Neural cell (in vitro differentiated cells): Measurements from ENCODE around the gene PROSER2. TPM values are rescaled to one million over a fixed set of nuclear protein-coding genes. Genes with fewer than 3 reads are reported as not detected.

Experiments used
- H2AFZ ChIP-seq: fragments of 200-600, 300-800 bp; sonication (generic), shearing (Covaris generic); 2 replicates; pipeline ENCODE4 v1.6.0; 2014; ENCODE audit warnings: low read depth, mild to moderate bottlenecking, antibody characterized with exemption, low read length, moderate library complexity
- H3F3A ChIP-seq: fragments of 200-600 bp; shearing (Covaris generic); 2 replicates; pipeline ENCODE4 v1.6.1; 2016; ENCODE audit warnings: mild to moderate bottlenecking, moderate library complexity, mixed read lengths, antibody characterized with exemption, low read length; ENCODE audit not compliant: insufficient read depth, poor library complexity, severe bottlenecking
- H3K27ac ChIP-seq: fragments of 200-600, 300-800 bp; sonication (generic), shearing (Covaris generic); 2 replicates; pipeline ENCODE4 v1.5.1; 2014; ENCODE audit warnings: mild to moderate bottlenecking, low read length, moderate library complexity
- H3K27me3 ChIP-seq: fragments of 300-800, 200-600 bp; sonication (generic), shearing (Covaris generic); 2 replicates; pipeline ENCODE4 v1.6.0; 2014; ENCODE audit warnings: mild to moderate bottlenecking, low read depth, low read length, moderate library complexity; ENCODE audit not compliant: insufficient read depth
- H3K36me3 ChIP-seq: fragments of 300-800, 200-600 bp; sonication (generic), shearing (Covaris generic); 2 replicates; pipeline ENCODE4 v1.5.1; 2014; ENCODE audit warnings: mild to moderate bottlenecking, antibody characterized with exemption, low read length, moderate library complexity; ENCODE audit not compliant: insufficient read depth
- H3K4me2 ChIP-seq: fragments of 300-800, 200-600 bp; sonication (generic), shearing (Covaris generic); 2 replicates; pipeline ENCODE4 v1.6.0; 2014; ENCODE audit warnings: mild to moderate bottlenecking, low read length
- H3K4me3 ChIP-seq: fragments of 300-800, 200-600 bp; sonication (generic), shearing (Covaris generic); 2 replicates; pipeline ENCODE4 v1.5.1; 2014; ENCODE audit warnings: mild to moderate bottlenecking, low read length, moderate library complexity
- H3K79me2 ChIP-seq: fragments of 200-600 bp; shearing (Covaris generic); replicated peaks from 2 replicates; pipeline ENCODE4 v1.6.0; 2014; ENCODE audit warnings: mild to moderate bottlenecking, low read length, moderate library complexity; ENCODE audit not compliant: insufficient read depth
- H3K9ac ChIP-seq: fragments of 300-800, 200-600 bp; sonication (generic), shearing (Covaris generic); 2 replicates; pipeline ENCODE4 v1.6.1; 2016; ENCODE audit warnings: mild to moderate bottlenecking, low read length, mixed read lengths
- H3K9me2 ChIP-seq: fragments of 200-600 bp; shearing (Covaris generic); 2 replicates; pipeline ENCODE4 v1.6.1; 2016; ENCODE audit warnings: mild to moderate bottlenecking, low read length, mixed read lengths; ENCODE audit not compliant: insufficient read depth
- H3K9me3 ChIP-seq: fragments of 200-600, 300-800 bp; sonication (generic), shearing (Covaris generic); 2 replicates; pipeline ENCODE4 v1.6.1; 2016; ENCODE audit warnings: mild to moderate bottlenecking, mixed run types, low read length, moderate library complexity, mixed read lengths
- H4K20me1 ChIP-seq: fragments of 200-600 bp; shearing (Covaris generic); 2 replicates; pipeline ENCODE4 v1.6.1; 2016; ENCODE audit warnings: mild to moderate bottlenecking, mixed run types; ENCODE audit not compliant: insufficient read depth
- EP300 ChIP-seq: fragments of 450-650 bp; conservative IDR thresholded peaks from 2 replicates; pipeline ENCODE4 v1.6.1; 2014; ENCODE audit warnings: antibody characterized with exemption, mild to moderate bottlenecking, moderate library complexity; ENCODE audit not compliant: poor library complexity, severe bottlenecking
- EZH2 ChIP-seq: fragments of 200-600, 300-800 bp; shearing (Covaris generic), sonication (generic); IDR thresholded peaks from 2 replicates; pipeline ENCODE4 v1.6.1; 2014; ENCODE audit warnings: antibody characterized with exemption, low read length, borderline replicate concordance, mild to moderate bottlenecking; ENCODE audit not compliant: insufficient read depth, poor library complexity, severe bottlenecking
- MXI1 ChIP-seq: fragments of 450-650 bp; conservative IDR thresholded peaks from 2 replicates; pipeline ENCODE4 v1.6.1; 2014; ENCODE audit warnings: antibody characterized with exemption, mild to moderate bottlenecking; ENCODE audit not compliant: poor library complexity, severe bottlenecking
- POLR2AphosphoS5 ChIP-seq: IDR thresholded peaks from 2 replicates; pipeline ENCODE4 v1.6.1; 2012
- RAD21 ChIP-seq: fragments of 450-650 bp; conservative IDR thresholded peaks from 2 replicates; pipeline ENCODE4 v1.6.1; 2014; ENCODE audit warnings: antibody characterized with exemption, mild to moderate bottlenecking, moderate library complexity
- SMC3 ChIP-seq: fragments of 450-650 bp; conservative IDR thresholded peaks from 2 replicates; pipeline ENCODE4 v1.6.1; 2014; ENCODE audit warnings: antibody characterized with exemption, mild to moderate bottlenecking, moderate library complexity; ENCODE audit not compliant: poor library complexity
- TAF1 ChIP-seq: IDR thresholded peaks from 2 replicates; pipeline ENCODE4 v1.6.1; 2012; ENCODE audit warnings: low read depth
- polyA plus RNA-seq: library from polyadenylated mRNA; depleted of rRNA; stranded (reverse); fragments of >200 nt; gene quantifications from 2 replicates; pipeline ENCODE4 v1.2.3, GENCODE V29; 2014
- TF ChIP-seq, protein P1 (sequence below): IDR thresholded peaks from 2 replicates; pipeline ENCODE4 v1.6.1; 2012; ENCODE audit warnings: borderline replicate concordance
- TF ChIP-seq, protein P2 (sequence below): fragments of 450-650 bp; IDR thresholded peaks from 2 replicates; pipeline ENCODE4 v1.5.1; 2014; ENCODE audit warnings: antibody characterized with exemption, mild to moderate bottlenecking, moderate library complexity; ENCODE audit not compliant: poor library complexity, severe bottlenecking

PROSER2 gene
- polyA plus RNA-seq, 1 donor from 2014 or later = 1.1 TPM

GRCh38 chr10:11842411-11842810 is 19.3 kb downstream of the PROSER2 start:
- Histone ChIP-seq H4K20me1 (no peaks in the 10 kb centered on the region), H2AFZ (no peak overlapping the region), H3K9me3 (no peaks in the 10 kb centered on the region), H3K9me2 (no peaks in the 10 kb centered on the region), H3F3A (no peaks in the 10 kb centered on the region), H3K27me3 (no peaks in the 10 kb centered on the region), H3K4me2 (no peak overlapping the region), H3K36me3 (no peaks in the 10 kb centered on the region), H3K27ac (no peak overlapping the region), H3K79me2 (no peaks in the 10 kb centered on the region), H3K9ac (no peak overlapping the region), H3K4me3 (no peak overlapping the region)
- TF ChIP-seq SMC3 (no peak), MXI1 (no peak), EZH2 (no peak), TAF1 (no peak), EP300 (no peak), RAD21 (no peak), POLR2AphosphoS5 (no peak)
- TF ChIP-seq, protein P1, sequence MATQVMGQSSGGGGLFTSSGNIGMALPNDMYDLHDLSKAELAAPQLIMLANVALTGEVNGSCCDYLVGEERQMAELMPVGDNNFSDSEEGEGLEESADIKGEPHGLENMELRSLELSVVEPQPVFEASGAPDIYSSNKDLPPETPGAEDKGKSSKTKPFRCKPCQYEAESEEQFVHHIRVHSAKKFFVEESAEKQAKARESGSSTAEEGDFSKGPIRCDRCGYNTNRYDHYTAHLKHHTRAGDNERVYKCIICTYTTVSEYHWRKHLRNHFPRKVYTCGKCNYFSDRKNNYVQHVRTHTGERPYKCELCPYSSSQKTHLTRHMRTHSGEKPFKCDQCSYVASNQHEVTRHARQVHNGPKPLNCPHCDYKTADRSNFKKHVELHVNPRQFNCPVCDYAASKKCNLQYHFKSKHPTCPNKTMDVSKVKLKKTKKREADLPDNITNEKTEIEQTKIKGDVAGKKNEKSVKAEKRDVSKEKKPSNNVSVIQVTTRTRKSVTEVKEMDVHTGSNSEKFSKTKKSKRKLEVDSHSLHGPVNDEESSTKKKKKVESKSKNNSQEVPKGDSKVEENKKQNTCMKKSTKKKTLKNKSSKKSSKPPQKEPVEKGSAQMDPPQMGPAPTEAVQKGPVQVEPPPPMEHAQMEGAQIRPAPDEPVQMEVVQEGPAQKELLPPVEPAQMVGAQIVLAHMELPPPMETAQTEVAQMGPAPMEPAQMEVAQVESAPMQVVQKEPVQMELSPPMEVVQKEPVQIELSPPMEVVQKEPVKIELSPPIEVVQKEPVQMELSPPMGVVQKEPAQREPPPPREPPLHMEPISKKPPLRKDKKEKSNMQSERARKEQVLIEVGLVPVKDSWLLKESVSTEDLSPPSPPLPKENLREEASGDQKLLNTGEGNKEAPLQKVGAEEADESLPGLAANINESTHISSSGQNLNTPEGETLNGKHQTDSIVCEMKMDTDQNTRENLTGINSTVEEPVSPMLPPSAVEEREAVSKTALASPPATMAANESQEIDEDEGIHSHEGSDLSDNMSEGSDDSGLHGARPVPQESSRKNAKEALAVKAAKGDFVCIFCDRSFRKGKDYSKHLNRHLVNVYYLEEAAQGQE = no peak
- TF ChIP-seq, protein P2, sequence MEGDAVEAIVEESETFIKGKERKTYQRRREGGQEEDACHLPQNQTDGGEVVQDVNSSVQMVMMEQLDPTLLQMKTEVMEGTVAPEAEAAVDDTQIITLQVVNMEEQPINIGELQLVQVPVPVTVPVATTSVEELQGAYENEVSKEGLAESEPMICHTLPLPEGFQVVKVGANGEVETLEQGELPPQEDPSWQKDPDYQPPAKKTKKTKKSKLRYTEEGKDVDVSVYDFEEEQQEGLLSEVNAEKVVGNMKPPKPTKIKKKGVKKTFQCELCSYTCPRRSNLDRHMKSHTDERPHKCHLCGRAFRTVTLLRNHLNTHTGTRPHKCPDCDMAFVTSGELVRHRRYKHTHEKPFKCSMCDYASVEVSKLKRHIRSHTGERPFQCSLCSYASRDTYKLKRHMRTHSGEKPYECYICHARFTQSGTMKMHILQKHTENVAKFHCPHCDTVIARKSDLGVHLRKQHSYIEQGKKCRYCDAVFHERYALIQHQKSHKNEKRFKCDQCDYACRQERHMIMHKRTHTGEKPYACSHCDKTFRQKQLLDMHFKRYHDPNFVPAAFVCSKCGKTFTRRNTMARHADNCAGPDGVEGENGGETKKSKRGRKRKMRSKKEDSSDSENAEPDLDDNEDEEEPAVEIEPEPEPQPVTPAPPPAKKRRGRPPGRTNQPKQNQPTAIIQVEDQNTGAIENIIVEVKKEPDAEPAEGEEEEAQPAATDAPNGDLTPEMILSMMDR = no peak

GRCh38 chr10:11845113-11845512 is 22.0 kb downstream of the PROSER2 start:
- H3K27ac ChIP-seq = no peak overlapping the region
- H3K9me3 ChIP-seq = no peaks in the 10 kb centered on the region
- no peaks in the 10 kb centered on the region for H3K9me2 ChIP-seq
- H3F3A ChIP-seq = no peaks in the 10 kb centered on the region
- H3K4me3 ChIP-seq = no peak overlapping the region
- no peak for TF ChIP-seq SMC3
- TF ChIP-seq EZH2 = no peak
- no peak for TF ChIP-seq RAD21
- H3K9ac ChIP-seq = no peak overlapping the region
- H3K79me2 ChIP-seq = no peaks in the 10 kb centered on the region
- no peak overlapping the region for H2AFZ ChIP-seq
- no peak overlapping the region for H3K4me2 ChIP-seq
- no peaks in the 10 kb centered on the region for H3K27me3 ChIP-seq
- H4K20me1 ChIP-seq = no peaks in the 10 kb centered on the region
- H3K36me3 ChIP-seq = no peaks in the 10 kb centered on the region

GRCh38 chr10:11846542-11846941 is 23.4 kb downstream of the PROSER2 start:
- Histone ChIP-seq H4K20me1 (no peaks in the 10 kb centered on the region), H3K27me3 (no peaks in the 10 kb centered on the region), H3F3A (no peaks in the 10 kb centered on the region), H3K4me3 (no peak overlapping the region), H2AFZ (no peak overlapping the region), H3K79me2 (no peaks in the 10 kb centered on the region), H3K4me2 (no peak overlapping the region), H3K36me3 (no peaks in the 10 kb centered on the region), H3K27ac (no peak overlapping the region), H3K9ac (no peak overlapping the region), H3K9me3 (no peaks in the 10 kb centered on the region), H3K9me2 (no peaks in the 10 kb centered on the region)
- TF ChIP-seq, protein P1 = no peak
- TF ChIP-seq SMC3 (no peak), EP300 (no peak), POLR2AphosphoS5 (no peak), EZH2 (no peak), TAF1 (no peak), RAD21 (no peak), MXI1 (no peak)
- TF ChIP-seq, protein P2 = no peak
